ENCODE measurements around the gene MCEE. TPM values are rescaled to one million over a fixed set of nuclear protein-coding genes. Genes with fewer than 3 reads are reported as not detected.

The MCEE gene
- total RNA-seq, 1 donor from 2014 or later: 6.1 TPM

DNA sequence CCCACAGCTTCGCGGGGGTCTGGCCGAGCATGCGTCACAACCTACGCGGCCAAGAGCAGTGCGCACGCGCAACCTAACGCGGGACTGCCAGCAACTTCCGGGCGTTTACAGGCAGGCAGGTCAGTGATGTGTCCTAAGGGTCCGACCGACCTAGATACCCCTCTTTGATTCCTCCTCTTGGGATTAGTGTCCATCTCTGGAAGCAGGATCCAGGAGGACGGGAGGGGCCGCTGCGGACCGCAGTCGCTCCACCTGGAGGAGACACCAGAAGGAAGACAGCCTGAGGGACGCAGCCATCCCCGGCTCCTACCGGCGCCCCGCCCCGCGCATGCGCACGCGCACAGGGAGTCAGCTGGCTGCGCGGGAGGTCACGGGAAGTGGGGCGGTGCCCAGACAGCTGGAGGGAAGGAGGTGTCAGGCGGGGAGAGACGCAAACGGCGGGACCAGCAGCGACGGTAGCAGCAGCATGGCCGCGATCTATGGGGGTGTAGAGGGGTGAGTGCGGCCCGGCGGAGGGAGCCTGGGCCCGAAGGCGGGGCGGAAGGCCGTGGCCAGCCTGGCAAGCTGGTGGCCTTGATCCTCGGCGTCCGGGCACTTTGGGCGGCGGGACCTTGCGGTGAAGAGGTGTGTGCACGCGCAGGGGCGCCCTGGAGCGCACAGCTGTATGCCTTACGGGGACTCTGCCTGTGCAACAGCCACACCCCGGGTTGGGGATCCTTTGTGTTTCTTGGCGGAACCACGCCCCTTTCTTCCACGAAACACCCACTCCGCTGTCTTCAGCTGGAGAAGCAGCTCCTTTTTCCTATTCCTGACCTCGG is 61.6 kb downstream of the MCEE start, which contains the start of gene NAGK:
TSS of gene NAGK (plus strand) at position 431 of the 818 bp plus-strand sequence. CDS start at position 467, 36 bp downstream.
- peak; percentile 16 for TF ChIP-seq CTCF (IDR thresholded peaks at IDR 0.05; ENCODE audit: insufficient read depth, low read length, severe bottlenecking)
- no peak for FAIRE-seq

DNA sequence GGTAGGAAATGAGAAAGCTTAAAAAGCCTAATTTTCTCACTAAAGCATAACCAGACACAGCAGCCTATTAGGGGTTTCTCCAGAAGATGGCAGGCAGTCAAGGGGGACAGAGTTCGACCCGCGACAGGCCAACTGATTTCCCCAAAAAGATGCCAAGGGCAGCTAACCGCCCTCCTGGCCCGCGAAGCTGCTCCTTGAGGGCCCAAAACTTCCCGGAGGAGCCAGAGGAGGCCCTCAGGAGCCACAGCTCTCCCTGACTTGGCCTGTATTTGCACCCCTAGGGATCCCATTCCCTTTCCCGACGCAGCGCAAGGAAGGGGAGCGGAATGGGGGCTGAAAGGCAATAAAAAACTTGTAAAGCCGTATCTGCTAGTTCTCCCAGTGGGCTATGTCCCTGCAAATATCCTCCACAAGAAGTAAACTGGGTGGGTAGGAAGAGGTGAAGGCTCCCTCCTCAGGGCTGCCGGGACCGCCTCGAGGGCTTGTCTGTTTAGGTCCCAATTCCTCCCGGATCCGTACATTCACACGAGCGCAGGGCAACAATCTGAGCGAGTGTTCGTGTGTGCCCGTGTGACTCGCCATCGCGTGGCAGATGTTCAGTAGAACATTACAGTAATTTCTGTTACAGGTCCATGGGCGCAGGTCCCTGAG is 62.3 kb downstream of the MCEE start:
- TF ChIP-seq CTCF (IDR thresholded peaks at IDR 0.05; ENCODE audit: insufficient read depth, low read length, severe bottlenecking): no peak
- peaks cover 2% of the 10 kb centered on the region for H3K36me3 ChIP-seq (ENCODE audit: control insufficient read depth, insufficient read depth, low read length)
- peak overlapping the region; percentile 67 for H3K4me3 ChIP-seq (ENCODE audit: low read depth, low read length)
- no peaks in the 10 kb centered on the region for H3K27me3 ChIP-seq (ENCODE audit: control insufficient read depth, insufficient read depth, low read length)
- DNase-seq (ENCODE audit: low read depth): no peak
- FAIRE-seq: no peak

More for the DNA sequence above, 61.6 kb downstream of the MCEE start, which contains the start of gene NAGK:
- peak; percentile 87 for DNase-seq (ENCODE audit: low read depth)
- Histone ChIP-seq H3K27me3 (ENCODE audit: control insufficient read depth, insufficient read depth, low read length) (no peaks in the 10 kb centered on the region), H3K36me3 (ENCODE audit: control insufficient read depth, insufficient read depth, low read length) (peaks cover 7% of the 10 kb centered on the region), H3K4me3 (ENCODE audit: low read depth, low read length) (peak within 1 kb of the TSS; percentile 67)

GRCh38 chr2:71066856-71067255 is 63.2 kb downstream of the MCEE start:
- FAIRE-seq (no peak), DNase-seq (ENCODE audit: low read depth) (no peak)
- Histone ChIP-seq H3K27me3 (ENCODE audit: control insufficient read depth, insufficient read depth, low read length) (no peaks in the 10 kb centered on the region), H3K4me3 (ENCODE audit: low read depth, low read length) (no peak overlapping the region), H3K36me3 (ENCODE audit: control insufficient read depth, insufficient read depth, low read length) (no peaks in the 10 kb centered on the region)
- no peak for TF ChIP-seq CTCF (IDR thresholded peaks at IDR 0.05; ENCODE audit: insufficient read depth, low read length, severe bottlenecking)

GRCh38 chr2:71064754-71065621 is 65.0 kb downstream of the MCEE start:
- peak; percentile 63 for DNase-seq (ENCODE audit: low read depth)
- no peaks in the 10 kb centered on the region for H3K36me3 ChIP-seq (ENCODE audit: control insufficient read depth, insufficient read depth, low read length)
- TF ChIP-seq CTCF (IDR thresholded peaks at IDR 0.05; ENCODE audit: insufficient read depth, low read length, severe bottlenecking): no peak
- no peaks in the 10 kb centered on the region for H3K27me3 ChIP-seq (ENCODE audit: control insufficient read depth, insufficient read depth, low read length)
- H3K4me3 ChIP-seq (ENCODE audit: low read depth, low read length): no peak overlapping the region
- no peak for FAIRE-seq

GRCh38 chr2:71064110-71064611 is 65.9 kb downstream of the MCEE start:
- peak; percentile 89 for DNase-seq (ENCODE audit: low read depth)
- H3K27me3 ChIP-seq (ENCODE audit: control insufficient read depth, insufficient read depth, low read length): no peaks in the 10 kb centered on the region
- no peak overlapping the region for H3K4me3 ChIP-seq (ENCODE audit: low read depth, low read length)
- TF ChIP-seq CTCF (IDR thresholded peaks at IDR 0.05; ENCODE audit: insufficient read depth, low read length, severe bottlenecking): no peak
- no peak for FAIRE-seq
- H3K36me3 ChIP-seq (ENCODE audit: control insufficient read depth, insufficient read depth, low read length): no peaks in the 10 kb centered on the region
